HG03520 (cell line): Measurements from ENCODE around the gene EYS.

Experiments
- ATAC-seq: cut with Tn5 transposase; IDR thresholded peaks from one replicate; pipeline ENCODE4 v1.9.1; 2021; ENCODE audit warnings: mild to moderate bottlenecking, moderate library complexity; ENCODE audit not compliant: unreplicated experiment

Gene EYS

DNA sequence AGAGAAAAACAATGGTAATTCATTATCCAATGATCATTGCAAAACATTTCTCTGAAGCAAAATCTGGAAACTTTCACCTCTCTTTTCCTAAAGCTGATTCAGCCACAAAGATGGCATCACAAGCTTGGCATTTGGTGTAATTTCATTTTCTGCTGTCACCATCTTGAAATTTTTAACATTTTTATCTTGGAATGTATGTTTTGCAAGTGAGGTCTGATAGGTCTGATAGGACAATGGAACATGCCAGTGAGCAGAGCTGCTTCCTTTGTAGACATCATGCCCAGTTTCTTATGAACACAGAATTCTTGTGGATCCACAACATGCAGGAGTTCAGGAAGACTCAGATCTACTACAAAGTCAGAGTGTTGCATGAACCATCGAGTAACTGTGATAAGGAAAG, 969.6 kb downstream of the EYS start:
- ATAC-seq = no peak

DNA sequence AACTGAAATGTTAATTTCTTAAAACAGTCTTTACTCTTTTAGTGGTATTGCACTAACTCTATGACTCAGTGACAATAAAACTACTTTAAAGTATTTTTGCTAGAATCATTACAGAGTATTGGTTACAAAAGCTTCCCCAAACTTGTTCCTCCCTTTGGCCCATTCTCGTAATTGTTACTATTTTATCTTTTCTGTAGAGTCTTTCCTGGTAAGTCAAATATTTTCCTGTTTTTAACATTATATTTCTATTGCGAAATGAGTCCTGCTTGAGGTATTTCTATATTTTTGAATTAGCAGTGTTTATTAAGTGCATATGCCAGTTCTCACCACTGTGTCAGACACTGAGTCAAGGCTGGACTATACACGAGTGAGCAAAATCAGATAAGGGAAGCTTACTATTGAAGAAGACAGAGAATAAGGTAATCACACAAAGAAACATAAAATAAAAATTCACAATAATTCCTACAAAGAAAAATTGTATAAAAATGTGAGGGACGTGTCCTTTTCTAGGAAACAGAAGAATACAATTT, 970.5 kb downstream of the EYS start:
- ATAC-seq = no peak

DNA sequence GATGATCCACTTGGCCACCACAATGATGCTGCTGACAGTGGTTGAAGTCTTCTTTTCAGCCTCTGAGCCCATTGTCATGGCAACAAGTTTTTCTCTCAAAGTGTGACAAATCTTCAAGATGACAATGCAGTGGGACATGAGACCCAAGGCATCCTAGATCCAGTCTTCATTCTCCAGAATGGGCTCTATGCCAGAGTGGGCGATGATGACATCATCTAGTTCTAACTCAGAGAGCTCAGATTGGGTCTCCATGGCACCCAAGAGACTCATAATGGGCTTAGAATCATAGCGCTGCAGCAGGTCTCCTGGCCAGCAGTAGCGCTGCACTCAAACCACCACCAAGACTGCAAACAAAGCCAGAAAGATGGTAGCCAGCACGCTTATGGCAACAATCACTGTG, 973.6 kb downstream of the EYS start:
- no peak for ATAC-seq

DNA sequence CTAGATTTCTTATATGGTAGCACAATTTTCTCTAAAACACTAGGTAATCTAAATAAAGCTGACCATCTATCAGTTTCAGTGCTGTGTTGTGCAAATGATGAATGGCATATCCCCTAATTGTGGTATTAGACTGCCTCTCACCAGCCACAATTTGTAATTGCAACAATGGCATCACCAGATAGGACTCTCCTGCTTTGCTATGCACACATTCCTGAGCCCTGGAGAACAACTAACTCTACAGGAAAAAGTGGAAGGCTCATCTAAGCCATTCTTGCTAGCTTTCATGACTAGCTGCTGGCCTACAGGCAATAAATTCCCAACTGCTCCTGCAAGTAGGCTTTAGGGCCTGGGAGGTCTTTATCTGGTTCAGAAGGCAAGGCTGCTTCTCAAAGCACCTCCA, 974.1 kb downstream of the EYS start:
- no peak for ATAC-seq

DNA sequence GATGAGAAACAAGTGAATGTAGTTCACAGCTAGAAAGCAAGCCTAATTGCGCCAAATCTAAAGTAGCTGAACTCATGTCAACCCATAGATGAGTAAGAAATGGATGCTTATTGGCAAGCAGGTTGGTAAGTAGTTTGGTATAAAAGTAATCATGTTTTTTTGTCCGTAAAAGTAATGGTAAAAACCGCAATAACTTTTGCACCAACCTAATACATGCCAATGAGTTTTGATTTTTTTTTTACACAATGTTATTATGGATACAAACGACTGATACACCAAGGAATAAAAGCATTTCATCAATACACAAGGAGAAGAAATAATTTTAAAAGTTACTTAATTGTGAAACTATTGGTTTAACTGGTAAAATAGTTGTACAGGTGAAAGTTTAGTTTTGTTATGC, 977.5 kb downstream of the EYS start:
- ATAC-seq = no peak

DNA sequence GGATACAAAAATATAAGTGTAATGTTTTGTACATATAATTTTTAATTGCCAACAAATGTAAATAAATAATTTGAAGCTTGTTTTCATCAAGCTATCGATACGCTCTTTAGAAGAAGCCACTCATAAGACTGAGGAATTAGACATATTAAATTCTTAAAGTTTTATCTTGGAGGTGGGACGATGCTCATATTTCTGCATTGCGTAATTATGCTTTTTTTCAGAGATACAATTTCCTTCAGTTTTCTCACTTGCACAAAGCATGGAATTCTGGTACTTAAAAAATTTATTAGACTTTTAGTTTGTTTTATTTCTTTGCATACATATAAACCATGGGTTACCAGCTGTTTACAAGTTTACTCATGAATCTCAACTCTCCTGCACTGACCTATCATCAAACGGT, 980.0 kb downstream of the EYS start:
- ATAC-seq = no peak

DNA sequence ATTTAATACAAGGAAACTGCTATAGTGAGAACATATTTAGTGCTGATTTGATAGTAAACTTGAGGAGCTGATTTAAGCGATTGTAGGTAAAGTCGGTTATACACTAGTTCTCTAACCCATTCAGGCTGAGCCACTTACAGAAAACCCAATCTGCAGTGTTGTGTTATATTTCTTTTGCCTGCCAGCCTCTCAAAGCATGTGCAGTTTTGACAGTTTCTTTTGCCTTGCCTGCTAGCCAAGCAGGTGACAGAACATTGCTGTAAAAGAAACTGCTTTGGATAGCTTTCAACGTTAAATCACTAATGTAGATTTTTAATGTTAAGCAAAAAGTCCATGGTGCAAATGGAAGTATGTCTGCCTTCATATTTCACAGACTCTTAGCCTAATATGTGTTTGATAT, 982.9 kb downstream of the EYS start:
- ATAC-seq = no peak

DNA sequence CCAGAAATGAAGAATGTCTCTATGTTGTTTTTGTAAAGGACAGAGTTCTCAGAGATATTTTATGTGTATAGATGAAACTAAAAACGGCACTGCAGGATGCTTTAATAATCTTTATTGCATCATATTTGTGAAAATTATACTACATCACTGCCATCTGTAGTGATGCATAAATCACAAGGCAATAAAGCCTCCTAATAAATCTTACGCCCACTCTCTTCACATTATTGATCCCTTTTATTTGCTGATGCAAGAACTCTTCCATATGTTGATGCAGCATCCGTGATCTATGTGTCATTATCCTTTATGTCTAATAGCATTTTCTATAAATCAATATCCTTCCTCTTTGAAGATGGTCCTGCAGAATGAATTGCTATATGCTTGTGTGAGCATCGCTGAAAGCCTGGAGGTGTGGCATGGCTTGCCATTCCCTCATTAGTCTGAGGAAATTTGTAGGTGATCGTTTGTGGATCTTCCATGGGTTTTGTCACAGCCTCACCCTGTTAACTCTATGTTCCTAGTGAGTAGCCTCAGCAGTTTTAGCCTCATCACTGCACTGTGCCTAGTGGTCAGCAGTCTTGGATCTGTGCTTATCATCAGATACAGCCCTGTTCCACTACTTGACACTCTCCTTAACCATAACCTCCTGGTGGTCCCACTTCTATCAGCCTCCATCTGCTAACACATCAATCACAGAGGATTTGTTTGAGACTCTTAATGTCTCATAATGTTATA, 983.5 kb downstream of the EYS start:
- ATAC-seq = no peak

DNA sequence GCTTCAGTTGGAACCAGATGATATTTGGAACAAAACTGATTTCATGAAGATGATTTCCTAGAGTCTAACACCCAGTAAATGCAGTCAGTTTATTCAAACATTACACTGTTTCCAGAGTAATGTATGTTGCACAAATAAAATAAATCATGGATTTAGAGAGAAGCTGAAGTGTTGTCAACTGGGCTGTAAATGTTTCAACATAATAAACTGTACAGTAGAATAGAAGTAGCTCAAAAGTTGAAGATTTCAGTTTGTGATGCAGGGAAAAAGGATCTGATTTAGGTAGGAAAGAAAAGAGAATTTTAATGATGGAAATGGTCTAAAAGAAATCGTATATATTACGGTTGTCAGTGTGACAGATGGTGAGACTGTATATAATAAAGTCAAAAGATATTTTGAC, 985.2 kb downstream of the EYS start:
- ATAC-seq = no peak

DNA sequence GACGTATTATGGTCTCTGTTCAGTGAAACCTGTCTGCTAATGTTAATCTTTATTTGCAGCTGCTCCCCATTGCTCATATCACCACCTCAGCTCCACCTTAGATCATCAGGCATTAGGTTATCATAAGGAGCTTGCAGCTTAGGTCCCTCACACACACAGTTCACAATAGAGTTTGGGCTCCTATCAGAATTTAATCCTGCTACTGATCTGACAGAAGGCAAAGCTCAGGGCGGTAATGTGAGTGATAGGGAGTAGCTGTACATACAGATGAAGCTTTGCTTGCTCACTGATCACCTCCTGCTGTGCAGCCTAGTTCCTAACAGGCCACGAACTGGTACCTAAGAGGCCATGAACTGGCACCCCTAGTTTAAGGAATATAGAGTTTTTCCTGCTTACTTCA, 989.7 kb downstream of the EYS start:
- no peak for ATAC-seq

DNA sequence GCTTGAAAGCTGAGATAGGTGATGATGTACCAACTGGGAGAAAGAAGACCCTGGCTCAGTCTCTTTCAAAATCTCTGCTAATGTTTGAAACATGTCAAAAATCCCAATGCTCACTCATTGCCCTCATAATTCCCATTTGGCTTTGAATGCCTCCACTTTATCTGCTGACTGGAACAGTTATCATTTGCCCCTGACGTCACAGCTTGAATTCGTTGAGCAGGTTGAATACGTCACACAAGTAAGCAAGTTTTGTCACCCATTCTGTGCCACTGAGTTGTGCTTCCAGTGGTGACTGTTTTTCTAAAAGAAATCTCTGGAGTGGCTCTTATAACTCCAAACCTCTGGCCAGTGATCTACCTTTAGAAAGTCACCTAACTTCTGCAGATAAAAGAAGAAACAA, 991.4 kb downstream of the EYS start:
- ATAC-seq = no peak

DNA sequence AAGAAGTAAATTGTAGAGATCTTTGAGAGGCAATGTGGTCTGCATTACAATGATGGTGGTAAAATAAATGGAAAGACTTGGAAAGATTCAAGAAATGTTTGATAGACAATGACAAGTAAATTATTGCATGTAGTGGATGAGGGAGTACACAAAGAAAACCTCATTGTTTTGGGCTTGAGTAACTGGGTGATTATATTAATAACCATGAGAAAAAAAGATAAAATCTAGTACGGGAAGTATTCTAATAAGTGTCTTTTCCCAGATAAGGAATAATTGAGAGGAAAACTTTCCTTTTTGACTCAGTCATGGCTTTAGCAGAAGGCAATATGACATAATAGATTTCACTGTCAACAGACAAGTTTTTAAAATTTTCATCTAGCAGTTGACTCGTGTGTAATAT, 993.0 kb downstream of the EYS start:
- no peak for ATAC-seq

DNA sequence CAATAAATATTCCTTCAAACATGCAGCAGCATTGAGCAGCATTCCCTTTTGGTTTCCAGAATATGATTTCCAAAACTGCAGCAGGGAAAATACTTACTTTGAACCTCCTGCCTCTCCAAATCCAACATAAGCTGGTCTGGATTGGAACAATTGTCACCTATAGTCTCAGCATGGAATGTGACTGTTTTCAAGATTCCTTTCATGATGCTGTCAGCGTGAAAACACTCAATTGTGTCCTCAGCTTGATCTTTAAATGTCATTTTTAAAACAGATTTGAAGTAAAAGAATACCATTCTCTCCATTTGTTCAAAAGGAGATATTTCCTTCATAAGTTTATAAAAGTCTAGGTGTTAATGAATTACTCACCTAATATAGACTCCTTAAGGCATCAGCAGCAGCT, 993.9 kb downstream of the EYS start:
- no peak for ATAC-seq

DNA sequence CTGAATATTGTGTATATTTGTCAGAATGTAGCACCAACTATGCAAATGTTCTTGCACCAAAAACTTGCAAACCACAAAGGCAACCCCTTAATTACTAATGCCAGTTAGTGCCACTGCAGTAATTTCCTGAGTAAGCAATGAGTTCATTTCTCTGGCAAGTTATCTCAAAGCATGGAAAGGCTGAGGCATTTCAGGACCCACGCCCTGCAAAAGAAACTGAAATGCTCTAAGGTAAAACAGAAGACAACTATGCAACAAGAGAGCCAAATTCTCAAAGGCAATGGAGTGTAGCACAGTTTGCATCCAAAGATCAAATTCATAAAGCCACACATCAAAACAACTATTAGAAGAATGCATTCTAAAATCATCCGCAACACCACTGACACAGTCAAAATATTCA, 994.4 kb downstream of the EYS start:
- no peak for ATAC-seq

DNA sequence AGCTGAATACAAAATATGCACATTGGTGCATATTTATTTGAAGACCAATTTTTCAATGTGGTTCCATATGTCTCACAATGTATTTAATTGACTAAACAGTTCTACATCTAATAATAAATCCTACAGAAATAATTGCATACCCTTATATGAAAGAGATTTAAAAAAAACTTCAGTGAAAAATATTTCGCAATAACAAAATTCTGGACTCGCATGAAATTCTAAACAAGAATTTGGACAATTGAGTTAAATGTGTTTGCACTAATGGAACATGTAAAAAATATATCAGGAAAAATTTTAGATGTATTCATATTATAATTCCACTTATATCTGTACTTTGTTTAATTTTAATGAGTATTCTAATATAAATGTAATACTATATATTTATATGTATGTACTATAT, 1003.1 kb downstream of the EYS start:
- no peak for ATAC-seq

DNA sequence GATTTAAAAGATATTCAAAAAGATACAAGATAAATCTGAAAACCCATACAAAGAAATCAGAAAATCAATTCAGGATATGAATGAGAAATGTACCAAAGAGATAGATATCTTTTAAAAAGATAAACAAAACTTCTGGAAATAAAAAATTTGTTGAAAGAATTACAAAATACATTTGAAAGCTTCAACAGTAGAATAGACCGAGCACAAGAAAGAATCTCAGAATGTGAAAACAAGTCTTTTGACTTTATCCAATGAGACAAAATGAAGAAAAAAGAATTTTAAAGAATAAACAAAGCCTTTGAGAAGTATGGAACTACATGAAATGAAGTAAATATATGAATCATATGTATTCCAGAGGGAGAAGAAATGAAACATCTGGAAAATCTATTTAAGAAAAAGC, 1011.0 kb downstream of the EYS start:
- no peak for ATAC-seq

DNA sequence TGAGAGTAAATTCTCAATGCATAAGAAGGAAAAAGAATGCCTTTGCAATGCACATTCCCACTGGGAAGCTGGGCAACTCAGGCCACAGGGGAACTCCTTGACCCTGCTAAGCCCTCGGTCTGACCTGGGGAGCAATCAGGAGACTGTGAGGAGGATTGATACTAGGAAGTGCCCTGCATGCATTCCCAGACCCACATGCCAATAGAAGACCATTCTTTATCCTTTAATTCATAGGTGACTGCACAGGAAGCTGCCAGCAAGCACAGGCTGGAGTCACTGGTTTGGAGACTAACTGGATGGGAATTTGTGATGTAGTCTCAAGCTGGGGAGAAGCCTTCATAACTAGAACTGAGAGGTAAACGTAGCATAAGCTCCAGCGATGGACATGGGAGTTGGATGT, 1012.7 kb downstream of the EYS start:
- ATAC-seq = no peak

DNA sequence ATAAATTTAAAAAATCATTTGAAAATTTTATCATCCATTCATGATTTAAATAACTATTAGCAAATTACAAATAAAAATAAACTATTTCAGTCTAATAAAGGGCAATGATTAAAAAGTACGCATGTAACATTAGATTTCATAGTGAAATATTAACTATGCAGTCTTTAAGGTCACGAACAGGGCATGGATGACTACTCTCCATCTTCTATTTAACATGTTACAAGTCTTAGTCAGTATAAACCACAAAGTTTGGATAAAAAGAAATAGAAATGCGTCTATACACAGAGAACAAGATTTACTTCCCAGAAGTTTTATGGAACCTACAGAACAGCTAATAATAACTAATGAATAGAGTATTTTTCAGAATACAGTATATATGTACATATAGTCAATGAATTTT, 1016.0 kb downstream of the EYS start:
- ATAC-seq = no peak

DNA sequence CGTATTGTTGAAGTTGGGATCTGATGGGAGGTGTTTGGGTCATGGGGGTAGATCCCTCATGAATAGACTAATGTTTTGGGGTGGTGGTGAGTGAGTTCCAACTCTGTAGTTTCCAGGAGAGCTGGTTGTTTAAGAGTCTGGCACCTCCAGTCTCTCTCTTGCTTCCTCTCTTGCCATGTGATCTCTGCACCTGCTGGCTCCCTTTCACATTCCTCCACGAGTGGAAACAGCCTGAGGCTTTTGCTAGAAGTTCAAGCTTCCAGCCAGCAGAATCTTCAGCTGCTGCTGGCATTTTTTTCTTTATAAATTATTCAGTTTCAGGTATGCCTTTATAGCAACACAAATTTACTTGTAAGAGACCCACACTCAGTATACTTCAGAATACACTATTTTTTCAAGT, 1021.6 kb downstream of the EYS start:
- ATAC-seq = no peak

DNA sequence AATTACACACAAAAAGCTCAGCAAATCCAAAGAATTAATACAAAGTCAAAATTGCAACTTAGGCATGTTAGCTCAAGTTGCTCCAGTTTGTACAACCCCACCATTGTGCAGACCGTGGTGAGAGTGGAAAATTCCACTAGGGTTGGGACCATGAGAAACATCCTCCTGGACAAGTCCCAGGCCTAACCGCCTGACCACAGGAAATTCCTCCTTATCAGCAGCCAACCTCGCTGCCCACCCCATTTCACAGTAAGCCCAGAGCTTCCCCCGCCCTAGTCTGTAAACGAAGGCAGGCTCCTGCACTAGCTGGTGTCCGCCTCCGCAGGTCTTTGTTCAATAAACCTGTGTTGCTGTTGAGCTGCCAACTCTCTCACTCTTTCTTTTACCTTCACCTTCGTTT, 1023.3 kb downstream of the EYS start:
- ATAC-seq = no peak

DNA sequence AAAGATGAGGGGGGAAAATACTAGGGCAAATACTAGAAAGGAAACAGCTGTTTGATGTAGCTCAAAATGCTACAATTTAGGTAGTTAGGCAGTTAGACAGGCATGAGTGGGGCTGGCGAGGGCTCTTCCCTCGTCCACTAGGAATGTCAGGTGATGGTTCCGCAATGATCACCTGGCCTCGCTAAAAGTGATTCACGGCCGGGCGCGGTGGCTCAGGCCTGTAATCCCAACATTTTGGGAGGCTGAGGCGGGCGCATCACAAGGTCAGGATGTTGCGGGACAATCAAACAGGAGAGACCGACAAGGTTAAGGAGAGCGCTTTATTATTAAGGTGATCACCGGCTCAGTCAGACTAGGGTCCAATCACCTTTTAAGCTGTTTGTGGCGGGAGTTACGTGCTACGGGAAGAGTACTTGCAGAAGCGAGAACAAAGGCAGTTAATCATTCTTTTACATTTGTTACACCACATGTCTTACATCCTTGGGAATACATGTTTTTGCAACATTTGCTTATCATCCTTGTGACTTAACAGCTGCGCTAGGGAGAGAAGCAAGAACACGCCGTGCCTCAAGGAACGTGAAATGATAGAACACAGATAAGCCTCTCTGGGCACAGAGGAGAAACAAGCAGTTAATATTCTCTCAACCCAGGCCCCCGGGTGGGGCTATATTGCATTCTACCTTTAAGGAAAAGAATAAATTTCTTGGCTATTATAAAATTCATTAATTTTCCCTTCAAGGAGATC, 1025.4 kb downstream of the EYS start:
- ATAC-seq = no peak

DNA sequence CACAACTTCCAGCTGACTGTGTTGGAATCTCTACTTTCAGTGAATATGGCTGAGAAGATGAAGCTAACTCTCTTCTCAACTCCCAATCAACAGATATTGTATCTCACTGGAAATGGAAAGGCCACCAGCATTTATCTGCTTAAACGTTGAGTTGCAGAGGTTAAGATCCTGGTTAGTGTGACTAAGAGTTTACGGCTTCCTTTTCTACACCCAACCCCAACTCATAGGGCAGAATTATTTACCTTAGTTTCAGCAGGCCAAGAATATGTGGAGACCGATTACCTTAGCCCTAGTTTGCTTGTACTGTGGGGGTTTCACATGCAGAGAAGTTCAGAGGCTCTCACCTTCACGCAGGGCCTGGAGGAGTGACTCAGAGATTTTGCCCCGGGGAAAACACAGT, 1026.6 kb downstream of the EYS start:
- ATAC-seq = no peak

DNA sequence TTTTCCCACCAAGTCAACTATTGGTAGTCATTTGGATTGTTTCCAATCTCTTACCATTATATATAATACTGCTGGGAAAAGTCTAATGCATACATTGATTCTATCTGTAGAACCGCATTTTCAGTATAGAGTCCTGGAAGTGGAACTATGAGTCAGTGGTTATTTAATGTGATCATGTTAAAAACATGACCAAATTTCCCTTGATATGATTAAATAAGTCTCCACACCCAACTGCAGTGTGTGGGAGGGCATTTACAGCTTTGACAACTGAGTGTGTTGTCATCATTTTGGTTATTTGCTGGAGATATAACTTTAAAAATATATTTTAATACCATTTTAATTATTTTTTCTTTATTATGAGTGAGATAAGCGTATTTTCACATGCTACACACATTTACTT, 1027.6 kb downstream of the EYS start:
- no peak for ATAC-seq
